Measurements from ENCODE around the gene C3orf20.

- TF ChIP-seq POLR2AphosphoS5 (IDR thresholded peaks at IDR 0.05; ENCODE audit: borderline replicate concordance, low read depth, low read length) (no peak), EZH2 (IDR thresholded peaks at IDR 0.05) (no peak), FOXP2 (optimal IDR thresholded peaks at IDR 0.05; ENCODE audit: control extremely low read depth, extremely low read length, insufficient read depth) (no peak)
Observed at GRCh38 chr3:14798231-14798630, 123.3 kb downstream of the C3orf20 start.

Measured in SK-N-MC (cell line).